ENCODE data around the gene KRTAP3-1.

The KRTAP3-1 gene

DNA sequence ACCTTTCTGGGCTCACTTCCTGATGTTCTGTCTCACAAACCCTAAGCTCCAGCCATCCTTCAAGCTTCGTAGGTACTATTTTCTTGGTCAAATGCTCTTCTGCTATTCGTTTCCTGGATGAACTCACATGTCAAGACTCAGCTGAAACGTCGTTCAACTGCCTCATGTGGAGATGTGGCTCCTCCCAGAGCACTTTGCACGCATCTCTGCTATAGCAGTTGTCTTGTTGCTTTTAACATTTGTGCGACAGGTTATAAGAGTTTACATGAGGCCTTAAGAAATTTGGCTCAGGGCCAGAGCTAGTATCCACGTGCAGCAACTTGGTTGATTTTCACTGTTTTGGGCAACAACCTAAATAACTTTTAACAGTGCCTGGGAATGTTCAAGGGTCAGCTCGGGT, 22.0 kb downstream of the KRTAP3-1 start:
- DNase-seq (ENCODE audit: extremely low spot score), result no peak
- ChIA-PET POLR2A (no interaction called here), CTCF (no interaction called here)
- TF ChIP-seq CTBP1 (IDR thresholded peaks at IDR 0.05; ENCODE audit: borderline replicate concordance) (no peak), ARNT (IDR thresholded peaks at IDR 0.05) (no peak), HDGF (IDR thresholded peaks at IDR 0.05; ENCODE audit: borderline replicate concordance) (no peak), SP1 (IDR thresholded peaks at IDR 0.05) (no peak)

DNA sequence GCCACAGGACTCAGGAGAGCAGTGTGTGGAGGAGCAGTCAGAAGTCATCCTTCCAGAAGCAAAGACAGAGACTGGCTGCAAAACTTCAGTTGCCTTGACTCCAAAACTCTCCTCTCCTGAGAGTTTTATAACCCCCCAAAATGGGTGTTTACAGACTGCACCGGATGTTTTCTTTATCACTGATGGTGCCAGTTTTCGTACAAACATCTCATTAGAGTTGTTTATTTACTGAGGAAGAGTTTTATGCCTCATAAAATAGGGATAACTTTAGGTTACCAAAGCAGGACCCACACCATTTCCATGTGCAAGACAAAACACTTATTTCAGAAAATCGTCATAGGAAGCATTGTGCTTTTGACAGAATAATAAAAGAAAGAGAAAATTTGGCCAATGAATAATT, 24.7 kb downstream of the KRTAP3-1 start, which contains the start of gene KRT40:
KRT40 (minus strand) TSS at position 101 of the 400 bp plus-strand sequence; CDS start at position 48, 53 bp downstream.
- ChIA-PET POLR2A (no interaction called here), CTCF (no interaction called here)
- TF ChIP-seq SP1 (IDR thresholded peaks at IDR 0.05) (no peak), NFRKB (IDR thresholded peaks at IDR 0.05) (no peak), CTBP1 (IDR thresholded peaks at IDR 0.05; ENCODE audit: borderline replicate concordance) (no peak)
- DNase-seq (ENCODE audit: extremely low spot score), result no peak

DNA sequence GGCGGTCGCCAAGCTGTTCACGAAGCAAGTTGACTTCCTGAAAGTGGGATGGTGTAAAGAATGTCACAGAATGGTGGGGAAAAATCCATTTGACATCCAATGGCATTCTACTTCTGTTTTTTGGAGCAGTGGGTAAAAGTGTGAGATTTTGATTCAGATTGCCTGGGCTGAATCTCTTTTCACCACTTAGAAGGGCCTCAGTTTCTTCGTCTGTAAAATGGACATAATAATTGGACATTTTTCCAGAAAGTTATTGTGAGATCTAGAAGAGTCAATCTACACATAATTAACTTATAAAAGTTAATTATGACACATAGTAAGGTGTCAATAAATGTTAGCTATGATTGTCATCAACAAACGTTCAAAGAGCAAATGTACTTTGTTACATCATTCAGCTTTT, 27.8 kb downstream of the KRTAP3-1 start:
- CTCF ChIA-PET, result no interaction called here
- POLR2A ChIA-PET, result no interaction called here
- no peak for DNase-seq (ENCODE audit: extremely low spot score)

DNA sequence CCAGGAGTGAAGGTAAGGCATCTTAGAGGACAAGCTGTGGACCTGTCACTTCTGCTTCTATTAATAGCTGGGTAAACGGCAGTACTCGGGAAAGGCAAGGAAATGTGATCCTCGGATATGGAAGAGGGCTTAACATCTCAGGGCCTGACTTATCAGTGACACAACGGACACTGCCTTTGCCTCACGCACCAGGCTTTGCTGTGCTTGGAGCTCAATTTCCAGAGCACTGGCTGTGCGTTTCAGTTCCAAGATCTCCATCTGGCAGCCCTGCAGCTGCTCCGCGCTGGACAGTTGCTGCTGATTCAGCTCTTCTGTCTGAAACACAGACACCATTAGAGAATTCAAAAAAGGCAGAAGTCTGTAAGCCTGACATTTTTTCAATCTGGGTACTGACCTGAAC, 28.3 kb downstream of the KRTAP3-1 start:
- DNase-seq (ENCODE audit: extremely low spot score), result no peak
- CTCF ChIA-PET, result no interaction called here

More for the DNA sequence above, 27.8 kb downstream of the KRTAP3-1 start:
- TF ChIP-seq, protein P1, sequence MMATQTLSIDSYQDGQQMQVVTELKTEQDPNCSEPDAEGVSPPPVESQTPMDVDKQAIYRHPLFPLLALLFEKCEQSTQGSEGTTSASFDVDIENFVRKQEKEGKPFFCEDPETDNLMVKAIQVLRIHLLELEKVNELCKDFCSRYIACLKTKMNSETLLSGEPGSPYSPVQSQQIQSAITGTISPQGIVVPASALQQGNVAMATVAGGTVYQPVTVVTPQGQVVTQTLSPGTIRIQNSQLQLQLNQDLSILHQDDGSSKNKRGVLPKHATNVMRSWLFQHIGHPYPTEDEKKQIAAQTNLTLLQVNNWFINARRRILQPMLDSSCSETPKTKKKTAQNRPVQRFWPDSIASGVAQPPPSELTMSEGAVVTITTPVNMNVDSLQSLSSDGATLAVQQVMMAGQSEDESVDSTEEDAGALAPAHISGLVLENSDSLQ (IDR thresholded peaks at IDR 0.05), result no peak
- TF ChIP-seq CTBP1 (IDR thresholded peaks at IDR 0.05; ENCODE audit: borderline replicate concordance) (no peak), FOXK2 (IDR thresholded peaks at IDR 0.05) (no peak), NFRKB (IDR thresholded peaks at IDR 0.05) (no peak), LEF1 (IDR thresholded peaks at IDR 0.05; ENCODE audit: borderline replicate concordance) (no peak)

DNA sequence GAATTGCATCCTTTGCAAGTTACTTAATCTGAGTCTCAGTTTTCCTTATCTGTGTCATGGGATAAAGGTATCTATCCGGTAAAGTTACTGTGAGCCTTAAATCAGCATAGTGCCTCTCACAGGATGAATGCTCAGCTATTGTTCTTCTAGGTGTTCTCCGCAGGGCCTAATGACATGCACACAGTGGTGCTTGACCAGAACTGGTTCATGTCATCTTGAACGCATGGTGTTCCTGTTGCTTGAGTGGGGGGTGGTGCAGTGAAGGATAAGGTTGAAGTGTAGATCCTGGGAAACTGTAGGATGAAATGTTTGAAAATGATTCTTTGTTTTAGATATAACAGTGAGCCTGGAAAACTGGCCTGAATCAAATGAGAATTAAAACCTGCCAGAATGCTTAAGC, 28.8 kb downstream of the KRTAP3-1 start:
- no peak for TF ChIP-seq CTBP1 (IDR thresholded peaks at IDR 0.05; ENCODE audit: borderline replicate concordance)
- TF ChIP-seq SUZ12 (IDR thresholded peaks at IDR 0.05), result no peak
- no peak for TF ChIP-seq BHLHE40 (IDR thresholded peaks at IDR 0.05; ENCODE audit: borderline replicate concordance)
- TF ChIP-seq ELF4 (IDR thresholded peaks at IDR 0.05), result no peak
- no peak for TF ChIP-seq SP1 (IDR thresholded peaks at IDR 0.05)
- no peak for TF ChIP-seq TARDBP (IDR thresholded peaks at IDR 0.05)
- TF ChIP-seq L3MBTL2 (conservative IDR thresholded peaks at IDR 0.05), result no peak
- no peak for TF ChIP-seq FOXM1 (IDR thresholded peaks at IDR 0.05; ENCODE audit: borderline replicate concordance)
- TF ChIP-seq ZNF384 (IDR thresholded peaks at IDR 0.05), result no peak
- TF ChIP-seq HDGF (IDR thresholded peaks at IDR 0.05; ENCODE audit: borderline replicate concordance), result no peak
- no peak for TF ChIP-seq NFRKB (IDR thresholded peaks at IDR 0.05)
- TF ChIP-seq LEF1 (IDR thresholded peaks at IDR 0.05; ENCODE audit: borderline replicate concordance), result no peak
- no peak for TF ChIP-seq FOXK2 (IDR thresholded peaks at IDR 0.05)
- ChIA-PET POLR2A (no interaction called here), CTCF (no interaction called here)
- DNase-seq (ENCODE audit: extremely low spot score), result no peak

More for the DNA sequence above, 28.3 kb downstream of the KRTAP3-1 start:
- POLR2A ChIA-PET, result no interaction called here
- no peak for TF ChIP-seq L3MBTL2 (conservative IDR thresholded peaks at IDR 0.05)
- TF ChIP-seq HDGF (IDR thresholded peaks at IDR 0.05; ENCODE audit: borderline replicate concordance), result no peak
- TF ChIP-seq FOXA1 (IDR thresholded peaks at IDR 0.05), result no peak
- TF ChIP-seq LEF1 (IDR thresholded peaks at IDR 0.05; ENCODE audit: borderline replicate concordance), result no peak
- no peak for TF ChIP-seq FOXK2 (IDR thresholded peaks at IDR 0.05)
- TF ChIP-seq, protein P1 (IDR thresholded peaks at IDR 0.05), result no peak
- no peak for TF ChIP-seq SP1 (IDR thresholded peaks at IDR 0.05)

DNA sequence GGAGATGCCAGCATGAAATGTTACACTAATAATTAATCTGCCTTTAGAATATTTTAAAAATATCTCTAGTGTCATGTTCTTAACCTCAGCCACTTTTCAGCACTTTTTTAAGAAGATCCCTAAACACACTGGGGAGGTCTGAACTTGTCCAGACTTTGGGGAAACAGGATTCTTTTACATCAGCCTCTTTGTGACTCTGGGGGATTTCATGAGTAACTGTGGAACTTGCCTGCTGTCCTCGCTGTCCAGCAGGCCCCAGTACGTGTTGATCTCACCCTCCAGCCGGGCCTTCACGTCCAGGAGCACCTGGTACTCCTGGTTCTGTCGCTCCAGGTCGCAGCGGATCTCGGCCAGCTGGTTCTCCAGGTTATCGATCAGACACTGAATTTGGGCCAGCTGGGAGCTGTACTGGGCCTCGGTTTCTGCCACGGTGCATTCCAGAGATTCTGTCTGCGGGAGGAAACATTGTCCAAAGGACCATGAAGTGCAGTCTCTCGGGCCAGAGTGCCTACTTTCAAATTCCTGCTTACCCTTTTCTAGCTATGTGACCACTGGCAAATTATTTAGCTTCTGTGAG, 30.3 kb downstream of the KRTAP3-1 start:
- DNase-seq (ENCODE audit: extremely low spot score), result no peak
- TF ChIP-seq CTBP1 (IDR thresholded peaks at IDR 0.05; ENCODE audit: borderline replicate concordance) (no peak), TARDBP (IDR thresholded peaks at IDR 0.05) (no peak), SUZ12 (IDR thresholded peaks at IDR 0.05) (no peak), NFRKB (IDR thresholded peaks at IDR 0.05) (no peak), ZNF384 (IDR thresholded peaks at IDR 0.05) (no peak), SP1 (IDR thresholded peaks at IDR 0.05) (no peak), FOXA1 (IDR thresholded peaks at IDR 0.05) (no peak), HDGF (IDR thresholded peaks at IDR 0.05; ENCODE audit: borderline replicate concordance) (no peak), BHLHE40 (IDR thresholded peaks at IDR 0.05; ENCODE audit: borderline replicate concordance) (no peak), ELF4 (IDR thresholded peaks at IDR 0.05) (no peak), FOXM1 (IDR thresholded peaks at IDR 0.05; ENCODE audit: borderline replicate concordance) (no peak), ARNT (IDR thresholded peaks at IDR 0.05) (no peak), LEF1 (IDR thresholded peaks at IDR 0.05; ENCODE audit: borderline replicate concordance) (no peak), L3MBTL2 (conservative IDR thresholded peaks at IDR 0.05) (no peak), FOXK2 (IDR thresholded peaks at IDR 0.05) (no peak)
- TF ChIP-seq, protein P1 (IDR thresholded peaks at IDR 0.05), result no peak
- ChIA-PET CTCF (no interaction called here), POLR2A (no interaction called here)

DNA sequence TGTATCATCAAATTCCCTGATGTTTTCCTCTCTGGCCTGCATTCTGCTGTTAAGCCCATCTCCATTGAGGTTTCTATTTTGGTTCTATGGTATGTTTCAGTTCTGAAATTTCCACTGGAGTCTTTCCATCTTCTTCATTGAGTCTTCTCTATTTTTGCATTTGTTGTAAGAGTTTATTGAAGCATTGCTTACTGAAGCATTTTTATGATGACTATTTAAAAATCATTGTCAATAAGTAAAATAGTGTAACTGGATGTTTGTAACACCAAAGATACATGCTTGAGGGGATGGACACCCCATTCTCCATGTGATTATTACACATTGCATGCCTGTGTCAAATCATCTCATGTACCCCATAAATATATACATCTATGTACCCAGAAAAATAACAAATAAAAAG, 33.4 kb downstream of the KRTAP3-1 start:
- no peak for DNase-seq (ENCODE audit: extremely low spot score)
- ChIA-PET CTCF (no interaction called here), POLR2A (no interaction called here)
- TF ChIP-seq SUZ12 (IDR thresholded peaks at IDR 0.05) (no peak), SP1 (IDR thresholded peaks at IDR 0.05) (no peak), TARDBP (IDR thresholded peaks at IDR 0.05) (no peak), FOXA1 (IDR thresholded peaks at IDR 0.05) (no peak), LEF1 (IDR thresholded peaks at IDR 0.05; ENCODE audit: borderline replicate concordance) (no peak), L3MBTL2 (conservative IDR thresholded peaks at IDR 0.05) (no peak), ARNT (IDR thresholded peaks at IDR 0.05) (no peak), BHLHE40 (IDR thresholded peaks at IDR 0.05; ENCODE audit: borderline replicate concordance) (no peak), CTBP1 (IDR thresholded peaks at IDR 0.05; ENCODE audit: borderline replicate concordance) (no peak), FOXM1 (IDR thresholded peaks at IDR 0.05; ENCODE audit: borderline replicate concordance) (no peak), HDGF (IDR thresholded peaks at IDR 0.05; ENCODE audit: borderline replicate concordance) (no peak)
- TF ChIP-seq, protein P1 (IDR thresholded peaks at IDR 0.05), result no peak
